HEK293 (cell line): ENCODE data around the gene RBCK1.

ENCODE experiments used
- GLIS2 ChIP-seq: fragments of 450-650 bp; formaldehyde crosslinking; IDR thresholded peaks from 2 replicates; pipeline ENCODE4 v1.5.1; 2016; ENCODE audit warnings: missing biosample characterization, missing genetic modification characterization
- HOXA7 ChIP-seq: sonication (generic); formaldehyde crosslinking; IDR thresholded peaks from 2 replicates; pipeline ENCODE4 v1.8.1; 2022; ENCODE audit warnings: missing genetic modification reagents, borderline replicate concordance
- KLF9 ChIP-seq: fragments of 450-650 bp; formaldehyde crosslinking; IDR thresholded peaks from 2 replicates; pipeline ENCODE4 v1.5.1; 2016; ENCODE audit warnings: missing biosample characterization, missing genetic modification characterization, low read depth
- REPIN1 ChIP-seq: fragments of 450-650 bp; formaldehyde crosslinking; IDR thresholded peaks from 2 replicates; pipeline ENCODE4 v1.5.1; 2017; ENCODE audit warnings: missing biosample characterization, missing genetic modification characterization, low read depth
- ZBTB1 ChIP-seq: fragments of 450-650 bp; formaldehyde crosslinking; IDR thresholded peaks from 2 replicates; pipeline ENCODE4 v1.5.1; 2016; ENCODE audit warnings: missing biosample characterization, missing genetic modification characterization
- ZEB2 ChIP-seq: fragments of 450-650 bp; formaldehyde crosslinking; IDR thresholded peaks from 2 replicates; pipeline ENCODE4 v1.5.1; 2016; ENCODE audit warnings: missing biosample characterization, missing genetic modification characterization
- ZNF138 ChIP-seq: fragments of 450-650 bp; formaldehyde crosslinking; IDR thresholded peaks from 2 replicates; pipeline ENCODE4 v1.5.1; 2016; ENCODE audit warnings: missing biosample characterization, missing genetic modification characterization, borderline replicate concordance
- ZNF140 ChIP-seq: fragments of 450-650 bp; formaldehyde crosslinking; IDR thresholded peaks from 2 replicates; pipeline ENCODE4 v1.5.1; 2016; ENCODE audit warnings: missing biosample characterization, missing genetic modification characterization
- ZNF16 ChIP-seq: fragments of 450-650 bp; formaldehyde crosslinking; IDR thresholded peaks from 2 replicates; pipeline ENCODE4 v1.5.1; 2016; ENCODE audit warnings: low read depth, missing biosample characterization, missing genetic modification characterization
- ZNF19 ChIP-seq: fragments of 450-650 bp; formaldehyde crosslinking; IDR thresholded peaks from 2 replicates; pipeline ENCODE4; 2016; ENCODE audit warnings: missing biosample characterization, missing genetic modification characterization, low read depth
- ZNF211 ChIP-seq: fragments of 450-650 bp; formaldehyde crosslinking; IDR thresholded peaks from 2 replicates; pipeline ENCODE4 v1.5.1; 2016; ENCODE audit warnings: low read depth, missing biosample characterization, missing genetic modification characterization
- ZNF23 ChIP-seq: fragments of 450-650 bp; formaldehyde crosslinking; IDR thresholded peaks from 2 replicates; pipeline ENCODE4 v1.5.1; 2016; ENCODE audit warnings: missing biosample characterization, missing genetic modification characterization, borderline replicate concordance
- ZNF266 ChIP-seq: fragments of 450-650 bp; formaldehyde crosslinking; IDR thresholded peaks from 2 replicates; pipeline ENCODE4 v1.5.1; 2016; ENCODE audit warnings: missing biosample characterization, missing genetic modification characterization, low read depth
- ZNF341 ChIP-seq: fragments of 450-650 bp; formaldehyde crosslinking; IDR thresholded peaks from 2 replicates; pipeline ENCODE4; 2016; ENCODE audit warnings: low read depth, missing biosample characterization, missing genetic modification characterization
- ZNF366 ChIP-seq: fragments of 450-650 bp; formaldehyde crosslinking; conservative IDR thresholded peaks from 2 replicates; pipeline ENCODE4 v1.5.1; 2016; ENCODE audit warnings: missing biosample characterization, missing genetic modification characterization
- ZNF433 ChIP-seq: fragments of 450-650 bp; formaldehyde crosslinking; IDR thresholded peaks from 2 replicates; pipeline ENCODE4 v1.5.1; 2016; ENCODE audit warnings: missing biosample characterization, missing genetic modification characterization, low read depth
- ZNF473 ChIP-seq: fragments of 450-650 bp; formaldehyde crosslinking; IDR thresholded peaks from 2 replicates; pipeline ENCODE4 v1.5.1; 2017; ENCODE audit warnings: missing biosample characterization, missing genetic modification characterization
- ZNF558 ChIP-seq: fragments of 450-650 bp; formaldehyde crosslinking; IDR thresholded peaks from 2 replicates; pipeline ENCODE4 v1.5.1; 2016; ENCODE audit warnings: missing biosample characterization, missing genetic modification characterization
- ZNF624 ChIP-seq: fragments of 450-650 bp; formaldehyde crosslinking; IDR thresholded peaks from 2 replicates; pipeline ENCODE4 v1.5.1; 2017; ENCODE audit warnings: missing biosample characterization, missing genetic modification characterization
- ZNF768 ChIP-seq: fragments of 450-650 bp; formaldehyde crosslinking; IDR thresholded peaks from 2 replicates; pipeline ENCODE4 v1.5.1; 2018; ENCODE audit warnings: missing biosample characterization, mild to moderate bottlenecking, missing genetic modification characterization
- TF ChIP-seq, protein P1 (sequence below): fragments of 450-650 bp; formaldehyde crosslinking; conservative IDR thresholded peaks from 2 replicates; pipeline ENCODE4 v1.5.1; 2016; ENCODE audit warnings: low read depth, missing biosample characterization, missing genetic modification characterization
- TF ChIP-seq, protein P2 (sequence below): fragments of 450-650 bp; formaldehyde crosslinking; IDR thresholded peaks from 2 replicates; pipeline ENCODE4 v1.5.1; 2016; ENCODE audit warnings: missing biosample characterization, missing genetic modification characterization
- TF ChIP-seq, protein P3 (sequence below): fragments of 450-650 bp; formaldehyde crosslinking; IDR thresholded peaks from 2 replicates; pipeline ENCODE4 v1.5.1; 2016; ENCODE audit warnings: missing biosample characterization, missing genetic modification characterization
- TF ChIP-seq, protein P4 (sequence below): fragments of 450-650 bp; formaldehyde crosslinking; IDR thresholded peaks from 2 replicates; pipeline ENCODE4 v1.5.1; 2016; ENCODE audit warnings: missing biosample characterization, missing genetic modification characterization
- TF ChIP-seq, protein P5 (sequence below): fragments of 450-650 bp; formaldehyde crosslinking; IDR thresholded peaks from 2 replicates; pipeline ENCODE4 v1.5.1; 2016; ENCODE audit warnings: missing biosample characterization, missing genetic modification characterization

RBCK1 gene

DNA sequence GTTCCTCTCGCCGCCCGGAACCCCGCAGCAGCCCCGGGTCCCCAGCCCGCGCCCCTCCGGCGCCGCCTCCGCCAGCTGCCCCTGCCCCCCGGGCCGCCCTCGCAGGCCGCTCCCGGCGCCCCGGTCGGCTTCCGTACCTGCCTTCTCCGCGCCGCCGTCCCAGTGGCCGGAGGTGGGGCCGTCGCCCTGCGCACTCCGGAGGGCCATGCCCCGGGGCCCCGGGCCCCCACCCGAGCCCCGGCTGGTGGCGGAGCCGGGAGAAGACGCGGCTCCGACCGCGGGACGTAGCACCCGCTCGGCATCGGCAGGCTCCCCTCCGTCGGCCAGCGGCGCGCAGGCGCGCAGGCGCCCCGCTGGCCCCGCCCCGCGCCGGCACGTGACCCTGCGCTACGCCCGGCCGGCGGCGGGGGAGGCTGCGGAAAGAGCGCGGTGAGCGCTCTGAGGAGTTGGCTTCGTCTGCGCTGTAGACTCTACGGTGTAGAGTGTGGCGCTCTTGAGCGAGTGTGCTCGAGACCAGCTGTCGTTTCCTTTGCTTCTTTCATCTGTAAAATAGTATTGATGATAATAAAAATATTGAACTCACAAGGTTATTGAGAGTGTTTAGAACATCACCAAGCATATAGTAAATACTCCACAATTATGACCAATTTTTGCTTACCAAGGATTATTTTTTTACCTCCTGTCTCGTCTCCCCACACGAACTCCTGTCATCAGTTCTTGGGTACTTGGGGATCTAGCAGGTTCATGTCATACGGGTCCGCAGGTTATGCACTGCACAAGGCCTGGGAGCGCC, 54.3 kb downstream of the RBCK1 start, which contains the start of gene TBC1D20 (continued):
- TF ChIP-seq GLIS2 (tag by site-specific recombination) (0 out of 2 replicates have a peak, but pooled peaks have one; percentile 28), ZNF341 (tag by site-specific recombination) (peak; percentile 83), ZNF23 (no peak), ZNF16 (tag by site-specific recombination) (no peak), KLF9 (no peak), ZNF366 (tag by site-specific recombination) (0 out of 2 replicates have a peak, but pooled peaks have one; percentile 14), ZNF19 (no peak), ZNF473 (no peak), ZBTB1 (no peak), ZNF138 (tag by site-specific recombination) (no peak), ZNF624 (no peak), ZNF433 (tag by site-specific recombination) (no peak), ZEB2 (peak; percentile 40; the same call in 1 of the 2 replicates), ZNF266 (tag by site-specific recombination) (no peak), REPIN1 (tag by site-specific recombination) (no peak), ZNF140 (tag by site-specific recombination) (no peak), ZNF768 (tag by site-specific recombination) (no peak), ZNF558 (tag by site-specific recombination) (no peak), ZNF211 (tag by site-specific recombination) (no peak), HOXA7 (no peak)
- TF ChIP-seq, protein P1, sequence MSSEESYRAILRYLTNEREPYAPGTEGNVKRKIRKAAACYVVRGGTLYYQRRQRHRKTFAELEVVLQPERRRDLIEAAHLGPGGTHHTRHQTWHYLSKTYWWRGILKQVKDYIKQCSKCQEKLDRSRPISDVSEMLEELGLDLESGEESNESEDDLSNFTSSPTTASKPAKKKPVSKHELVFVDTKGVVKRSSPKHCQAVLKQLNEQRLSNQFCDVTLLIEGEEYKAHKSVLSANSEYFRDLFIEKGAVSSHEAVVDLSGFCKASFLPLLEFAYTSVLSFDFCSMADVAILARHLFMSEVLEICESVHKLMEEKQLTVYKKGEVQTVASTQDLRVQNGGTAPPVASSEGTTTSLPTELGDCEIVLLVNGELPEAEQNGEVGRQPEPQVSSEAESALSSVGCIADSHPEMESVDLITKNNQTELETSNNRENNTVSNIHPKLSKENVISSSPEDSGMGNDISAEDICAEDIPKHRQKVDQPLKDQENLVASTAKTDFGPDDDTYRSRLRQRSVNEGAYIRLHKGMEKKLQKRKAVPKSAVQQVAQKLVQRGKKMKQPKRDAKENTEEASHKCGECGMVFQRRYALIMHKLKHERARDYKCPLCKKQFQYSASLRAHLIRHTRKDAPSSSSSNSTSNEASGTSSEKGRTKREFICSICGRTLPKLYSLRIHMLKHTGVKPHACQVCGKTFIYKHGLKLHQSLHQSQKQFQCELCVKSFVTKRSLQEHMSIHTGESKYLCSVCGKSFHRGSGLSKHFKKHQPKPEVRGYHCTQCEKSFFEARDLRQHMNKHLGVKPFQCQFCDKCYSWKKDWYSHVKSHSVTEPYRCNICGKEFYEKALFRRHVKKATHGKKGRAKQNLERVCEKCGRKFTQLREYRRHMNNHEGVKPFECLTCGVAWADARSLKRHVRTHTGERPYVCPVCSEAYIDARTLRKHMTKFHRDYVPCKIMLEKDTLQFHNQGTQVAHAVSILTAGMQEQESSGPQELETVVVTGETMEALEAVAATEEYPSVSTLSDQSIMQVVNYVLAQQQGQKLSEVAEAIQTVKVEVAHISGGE (tag by site-specific recombination) = no peak
- TF ChIP-seq, protein P2, sequence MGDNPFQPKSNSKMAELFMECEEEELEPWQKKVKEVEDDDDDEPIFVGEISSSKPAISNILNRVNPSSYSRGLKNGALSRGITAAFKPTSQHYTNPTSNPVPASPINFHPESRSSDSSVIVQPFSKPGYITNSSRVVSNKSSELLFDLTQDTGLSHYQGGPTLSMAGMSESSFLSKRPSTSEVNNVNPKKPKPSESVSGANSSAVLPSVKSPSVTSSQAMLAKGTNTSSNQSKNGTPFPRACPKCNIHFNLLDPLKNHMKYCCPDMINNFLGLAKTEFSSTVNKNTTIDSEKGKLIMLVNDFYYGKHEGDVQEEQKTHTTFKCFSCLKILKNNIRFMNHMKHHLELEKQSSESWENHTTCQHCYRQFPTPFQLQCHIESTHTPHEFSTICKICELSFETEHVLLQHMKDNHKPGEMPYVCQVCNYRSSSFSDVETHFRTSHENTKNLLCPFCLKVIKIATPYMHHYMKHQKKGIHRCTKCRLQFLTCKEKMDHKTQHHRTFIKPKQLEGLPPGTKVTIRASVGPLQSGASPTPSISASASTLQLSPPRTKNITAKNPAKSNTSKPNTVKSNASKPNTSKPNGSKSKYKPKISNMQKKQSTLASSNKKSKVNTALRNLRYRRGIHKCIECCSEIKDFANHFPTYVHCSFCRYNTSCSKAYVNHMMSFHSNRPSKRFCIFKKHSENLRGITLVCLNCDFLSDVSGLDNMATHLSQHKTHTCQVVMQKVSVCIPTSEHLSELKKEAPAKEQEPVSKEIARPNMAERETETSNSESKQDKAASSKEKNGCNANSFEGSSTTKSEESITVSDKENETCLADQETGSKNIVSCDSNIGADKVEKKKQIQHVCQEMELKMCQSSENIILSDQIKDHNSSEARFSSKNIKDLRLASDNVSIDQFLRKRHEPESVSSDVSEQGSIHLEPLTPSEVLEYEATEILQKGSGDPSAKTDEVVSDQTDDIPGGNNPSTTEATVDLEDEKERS = no peak
- TF ChIP-seq, protein P3, sequence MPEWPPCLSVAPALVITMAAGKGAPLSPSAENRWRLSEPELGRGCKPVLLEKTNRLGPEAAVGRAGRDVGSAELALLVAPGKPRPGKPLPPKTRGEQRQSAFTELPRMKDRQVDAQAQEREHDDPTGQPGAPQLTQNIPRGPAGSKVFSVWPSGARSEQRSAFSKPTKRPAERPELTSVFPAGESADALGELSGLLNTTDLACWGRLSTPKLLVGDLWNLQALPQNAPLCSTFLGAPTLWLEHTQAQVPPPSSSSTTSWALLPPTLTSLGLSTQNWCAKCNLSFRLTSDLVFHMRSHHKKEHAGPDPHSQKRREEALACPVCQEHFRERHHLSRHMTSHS (tag by site-specific recombination) = no peak
- TF ChIP-seq, protein P4, sequence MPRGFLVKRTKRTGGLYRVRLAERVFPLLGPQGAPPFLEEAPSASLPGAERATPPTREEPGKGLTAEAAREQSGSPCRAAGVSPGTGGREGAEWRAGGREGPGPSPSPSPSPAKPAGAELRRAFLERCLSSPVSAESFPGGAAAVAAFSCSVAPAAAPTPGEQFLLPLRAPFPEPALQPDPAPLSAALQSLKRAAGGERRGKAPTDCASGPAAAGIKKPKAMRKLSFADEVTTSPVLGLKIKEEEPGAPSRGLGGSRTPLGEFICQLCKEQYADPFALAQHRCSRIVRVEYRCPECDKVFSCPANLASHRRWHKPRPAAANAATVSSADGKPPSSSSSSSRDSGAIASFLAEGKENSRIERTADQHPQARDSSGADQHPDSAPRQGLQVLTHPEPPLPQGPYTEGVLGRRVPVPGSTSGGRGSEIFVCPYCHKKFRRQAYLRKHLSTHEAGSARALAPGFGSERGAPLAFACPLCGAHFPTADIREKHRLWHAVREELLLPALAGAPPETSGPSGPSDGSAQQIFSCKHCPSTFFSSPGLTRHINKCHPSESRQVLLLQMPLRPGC (tag by site-specific recombination) = no peak
- TF ChIP-seq, protein P5, sequence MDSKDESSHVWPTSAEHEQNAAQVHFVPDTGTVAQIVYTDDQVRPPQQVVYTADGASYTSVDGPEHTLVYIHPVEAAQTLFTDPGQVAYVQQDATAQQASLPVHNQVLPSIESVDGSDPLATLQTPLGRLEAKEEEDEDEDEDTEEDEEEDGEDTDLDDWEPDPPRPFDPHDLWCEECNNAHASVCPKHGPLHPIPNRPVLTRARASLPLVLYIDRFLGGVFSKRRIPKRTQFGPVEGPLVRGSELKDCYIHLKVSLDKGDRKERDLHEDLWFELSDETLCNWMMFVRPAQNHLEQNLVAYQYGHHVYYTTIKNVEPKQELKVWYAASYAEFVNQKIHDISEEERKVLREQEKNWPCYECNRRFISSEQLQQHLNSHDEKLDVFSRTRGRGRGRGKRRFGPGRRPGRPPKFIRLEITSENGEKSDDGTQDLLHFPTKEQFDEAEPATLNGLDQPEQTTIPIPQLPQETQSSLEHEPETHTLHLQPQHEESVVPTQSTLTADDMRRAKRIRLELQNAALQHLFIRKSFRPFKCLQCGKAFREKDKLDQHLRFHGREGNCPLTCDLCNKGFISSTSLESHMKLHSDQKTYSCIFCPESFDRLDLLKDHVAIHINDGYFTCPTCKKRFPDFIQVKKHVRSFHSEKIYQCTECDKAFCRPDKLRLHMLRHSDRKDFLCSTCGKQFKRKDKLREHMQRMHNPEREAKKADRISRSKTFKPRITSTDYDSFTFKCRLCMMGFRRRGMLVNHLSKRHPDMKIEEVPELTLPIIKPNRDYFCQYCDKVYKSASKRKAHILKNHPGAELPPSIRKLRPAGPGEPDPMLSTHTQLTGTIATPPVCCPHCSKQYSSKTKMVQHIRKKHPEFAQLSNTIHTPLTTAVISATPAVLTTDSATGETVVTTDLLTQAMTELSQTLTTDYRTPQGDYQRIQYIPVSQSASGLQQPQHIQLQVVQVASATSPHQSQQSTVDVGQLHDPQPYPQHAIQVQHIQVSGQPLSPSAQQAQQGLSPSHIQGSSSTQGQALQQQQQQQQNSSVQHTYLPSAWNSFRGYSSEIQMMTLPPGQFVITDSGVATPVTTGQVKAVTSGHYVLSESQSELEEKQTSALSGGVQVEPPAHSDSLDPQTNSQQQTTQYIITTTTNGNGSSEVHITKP = peak; percentile 22; the same call in 1 of the 2 replicates
